HG02678 (cell line): ENCODE measurements around the gene SEPTIN14.
"Not testable (repeated sequence)": the region's sequence is repeated elsewhere in the genome, so short reads cannot be mapped to it uniquely, and the experiment has no call there.

Experiments
- ATAC-seq: cut with Tn5 transposase; IDR thresholded peaks from one replicate; pipeline ENCODE4 v1.9.1; 2021; ENCODE audit warnings: mild to moderate bottlenecking, moderate library complexity; ENCODE audit not compliant: unreplicated experiment

The SEPTIN14 gene

GRCh38 chr7:55785444-55785843 lies 77.1 kb downstream of the SEPTIN14 start:
- ATAC-seq = not testable (repeated sequence)

DNA sequence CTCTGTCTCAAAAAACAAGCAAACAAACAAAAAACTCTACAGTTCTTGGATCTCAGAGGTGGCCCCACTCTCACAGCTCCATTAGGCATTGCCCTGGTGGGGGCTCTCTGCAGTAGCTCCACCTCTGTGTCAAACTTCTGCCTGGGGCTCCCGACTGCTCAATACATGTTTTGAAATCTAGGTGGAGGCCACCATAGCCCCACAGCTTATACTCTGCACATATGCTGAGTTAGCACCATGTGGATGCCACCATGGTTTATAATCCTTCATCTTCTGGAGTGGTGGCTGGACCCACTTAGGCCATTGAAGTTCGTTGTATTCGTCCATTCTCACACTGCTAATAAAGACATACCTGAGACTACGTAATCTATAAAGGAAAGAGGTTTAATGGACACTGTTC lies 78.4 kb downstream of the SEPTIN14 start:
- no peak for ATAC-seq

- no peak for ATAC-seq
These were observed 83.9 kb downstream of the SEPTIN14 start for GRCh38 chr7:55778631-55779030.

- ATAC-seq = no peak
These were observed 86.4 kb downstream of the SEPTIN14 start for GRCh38 chr7:55776196-55776595.

GRCh38 chr7:55775051-55775420 lies 87.5 kb downstream of the SEPTIN14 start:
- no peak for ATAC-seq

DNA sequence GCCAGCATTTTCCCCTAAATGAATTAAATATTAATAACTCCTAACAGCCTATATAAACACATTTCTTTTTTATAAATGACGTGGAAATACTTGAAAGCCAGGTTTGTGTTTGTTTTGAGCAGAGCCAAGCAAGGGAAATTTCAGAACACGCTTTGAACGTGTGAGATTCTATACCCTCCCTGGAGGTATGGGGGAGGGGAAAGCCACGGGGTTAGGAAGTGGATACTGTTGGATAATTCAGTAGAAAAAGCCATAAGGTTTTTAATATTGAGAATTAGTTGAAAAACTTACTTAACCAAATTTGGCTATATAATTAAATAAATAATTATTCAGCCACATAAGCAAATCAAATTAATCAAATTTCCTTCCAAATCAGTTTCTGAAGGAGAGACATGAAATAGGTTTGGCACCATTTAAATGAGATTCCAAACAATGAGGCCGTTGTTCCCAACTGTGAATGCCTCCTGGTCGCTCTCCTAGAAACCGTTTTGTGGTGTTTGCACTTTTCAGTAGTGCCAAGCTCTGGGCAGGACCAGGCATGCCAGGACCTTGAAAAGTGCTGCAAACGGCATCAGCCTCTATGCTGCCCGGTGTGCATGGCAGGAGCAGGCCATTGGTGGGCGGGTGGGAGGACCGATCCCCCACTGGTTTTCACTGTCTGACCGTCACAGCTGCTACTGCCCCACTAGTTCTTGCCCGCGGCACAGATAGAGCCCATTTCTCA lies 88.1 kb downstream of the SEPTIN14 start:
- no peak for ATAC-seq

DNA sequence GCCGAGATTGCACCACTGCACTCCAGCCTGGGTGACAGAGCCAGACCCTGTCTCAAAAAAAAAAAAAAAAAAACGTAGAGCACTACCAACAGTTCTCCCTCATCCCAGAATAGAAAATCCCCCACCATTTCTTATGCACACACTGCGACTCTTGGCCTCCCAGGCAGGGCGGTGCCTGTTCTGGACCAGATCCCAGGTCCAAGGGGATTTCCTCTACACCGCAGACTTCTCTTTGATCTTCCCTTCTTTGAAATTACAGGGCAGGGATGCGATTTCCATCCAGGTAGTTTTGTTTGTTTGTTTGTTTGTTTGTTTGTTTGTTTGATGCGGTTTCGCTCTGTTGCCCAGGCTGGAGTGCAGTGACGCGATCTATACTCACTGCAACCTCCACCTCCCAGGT lies 91.8 kb downstream of the SEPTIN14 start:
- no peak for ATAC-seq

DNA sequence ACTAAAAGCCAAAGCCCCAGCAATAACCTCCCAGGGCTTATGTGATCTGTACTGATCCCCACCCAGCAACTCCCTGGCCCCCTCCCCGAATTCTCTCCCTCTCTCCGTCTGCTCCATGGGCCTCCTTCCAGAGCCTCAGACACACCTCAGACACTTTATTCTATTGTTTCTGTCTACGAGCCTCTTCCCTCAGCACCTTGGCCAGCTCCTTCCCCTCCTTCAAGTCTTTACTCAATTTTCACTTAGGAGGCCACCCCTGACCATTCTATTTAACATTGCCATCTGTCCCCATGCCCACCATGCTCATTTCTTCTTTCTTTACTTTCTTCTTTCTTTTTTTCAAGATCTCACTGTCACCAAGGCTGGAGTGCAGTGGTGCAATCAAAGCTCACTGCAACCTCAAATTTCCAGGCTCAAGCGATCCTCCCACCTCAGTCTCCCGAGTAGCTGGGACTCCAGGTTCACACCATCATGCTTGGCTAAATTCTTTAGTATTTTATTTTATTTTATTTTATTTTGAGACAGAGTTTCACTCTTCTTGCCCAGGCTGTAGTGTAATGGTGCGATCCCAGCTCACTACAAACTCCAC lies 109.2 kb downstream of the SEPTIN14 start:
- not testable (repeated sequence) for ATAC-seq

DNA sequence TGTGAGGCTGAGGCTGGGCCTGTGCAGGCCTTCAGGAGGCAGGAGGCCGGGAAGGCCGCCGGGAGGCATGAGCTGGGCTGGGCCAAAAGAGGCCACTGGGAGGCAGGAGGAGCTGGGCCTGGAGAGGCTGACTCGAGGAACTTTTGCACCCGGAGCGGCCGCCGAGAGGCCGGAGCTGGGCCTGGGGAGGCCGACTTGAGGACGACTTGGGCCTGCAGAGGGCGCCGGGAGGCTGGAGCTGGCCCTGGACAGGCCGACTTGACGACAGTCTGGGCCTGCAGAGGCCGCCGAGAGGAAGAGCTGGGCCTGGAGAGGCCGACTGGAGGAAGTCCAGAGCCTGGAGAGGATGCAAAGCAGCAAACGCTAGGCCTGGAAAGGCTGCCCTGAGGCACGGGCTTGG lies 117.8 kb downstream of the SEPTIN14 start:
- ATAC-seq = not testable (repeated sequence)
